Stimulated activated naive CD4-positive, alpha-beta T cell (primary cell): ENCODE data around the gene BRCA1.
"Not testable (repeated sequence)": the region's sequence is repeated elsewhere in the genome, so short reads cannot be mapped to it uniquely, and the experiment has no call there.

Experiments
- DNase-seq, 6 experiments: peaks; one replicate each; lab custom pipeline; 2025; lab: John Stamatoyannopoulos, UW

BRCA1 gene

DNA sequence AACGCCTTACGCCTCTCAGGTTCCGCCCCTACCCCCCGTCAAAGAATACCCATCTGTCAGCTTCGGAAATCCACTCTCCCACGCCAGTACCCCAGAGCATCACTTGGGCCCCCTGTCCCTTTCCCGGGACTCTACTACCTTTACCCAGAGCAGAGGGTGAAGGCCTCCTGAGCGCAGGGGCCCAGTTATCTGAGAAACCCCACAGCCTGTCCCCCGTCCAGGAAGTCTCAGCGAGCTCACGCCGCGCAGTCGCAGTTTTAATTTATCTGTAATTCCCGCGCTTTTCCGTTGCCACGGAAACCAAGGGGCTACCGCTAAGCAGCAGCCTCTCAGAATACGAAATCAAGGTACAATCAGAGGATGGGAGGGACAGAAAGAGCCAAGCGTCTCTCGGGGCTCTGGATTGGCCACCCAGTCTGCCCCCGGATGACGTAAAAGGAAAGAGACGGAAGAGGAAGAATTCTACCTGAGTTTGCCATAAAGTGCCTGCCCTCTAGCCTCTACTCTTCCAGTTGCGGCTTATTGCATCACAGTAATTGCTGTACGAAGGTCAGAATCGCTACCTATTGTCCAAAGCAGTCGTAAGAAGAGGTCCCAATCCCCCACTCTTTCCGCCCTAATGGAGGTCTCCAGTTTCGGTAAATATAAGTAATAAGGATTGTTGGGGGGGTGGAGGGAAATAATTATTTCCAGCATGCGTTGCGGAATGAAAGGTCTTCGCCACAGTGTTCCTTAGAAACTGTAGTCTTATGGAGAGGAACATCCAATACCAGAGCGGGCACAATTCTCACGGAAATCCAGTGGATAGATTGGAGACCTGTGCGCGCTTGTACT is at the start of gene BRCA1:
Gene BRCA1 (minus strand): TSS at position 232 of the 834 bp plus-strand sequence. CDS start 1,268 bp downstream, outside the sequence.
- peak; percentile 81 to 97 (median 93) for DNase-seq

DNA sequence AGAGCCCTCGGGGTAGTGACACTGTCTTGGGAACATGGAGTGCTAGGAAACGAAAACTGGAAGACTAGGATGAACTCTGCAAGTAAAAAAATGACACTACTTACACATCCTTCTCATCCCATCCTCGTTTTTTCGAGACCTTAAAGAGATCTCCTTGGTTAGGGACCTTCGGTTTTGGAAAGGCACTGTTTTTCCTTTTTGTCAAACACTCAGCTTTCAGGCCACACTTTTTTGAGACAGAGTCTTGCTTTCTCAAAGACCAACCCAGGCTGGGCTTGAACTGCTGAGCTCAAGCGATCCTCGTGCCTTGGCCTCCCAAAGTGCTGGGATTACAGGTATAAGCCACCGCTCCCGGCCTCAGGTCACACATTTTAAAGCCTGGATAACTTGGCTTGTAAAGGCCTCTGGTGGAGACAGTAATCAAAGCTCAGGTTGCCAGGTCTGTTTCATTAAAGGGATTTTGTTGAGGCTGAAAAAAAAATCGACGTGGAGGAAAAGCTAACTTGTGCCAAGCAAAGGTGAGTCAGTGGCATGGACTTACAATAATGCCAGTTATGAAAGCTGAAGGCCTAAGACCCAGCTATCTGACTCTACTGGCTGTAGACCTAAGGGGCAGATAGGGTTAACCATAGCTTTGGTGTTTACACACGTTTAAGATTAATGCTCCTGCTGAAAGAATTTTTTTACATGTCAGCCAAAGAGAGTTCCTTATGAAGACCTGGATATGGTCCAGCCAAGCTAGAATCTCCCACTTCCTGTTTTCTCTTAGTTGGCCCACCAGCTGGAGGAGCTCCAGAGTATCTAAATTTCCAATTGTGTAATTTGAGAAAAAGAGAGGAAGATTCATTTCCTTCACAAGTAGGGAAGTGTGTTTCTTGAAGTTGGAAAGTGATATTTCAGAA is 46.7 kb upstream of the BRCA1 start:
- peak in 3 of 6 experiments; percentile 14 to 54 (median 28) for DNase-seq

DNA sequence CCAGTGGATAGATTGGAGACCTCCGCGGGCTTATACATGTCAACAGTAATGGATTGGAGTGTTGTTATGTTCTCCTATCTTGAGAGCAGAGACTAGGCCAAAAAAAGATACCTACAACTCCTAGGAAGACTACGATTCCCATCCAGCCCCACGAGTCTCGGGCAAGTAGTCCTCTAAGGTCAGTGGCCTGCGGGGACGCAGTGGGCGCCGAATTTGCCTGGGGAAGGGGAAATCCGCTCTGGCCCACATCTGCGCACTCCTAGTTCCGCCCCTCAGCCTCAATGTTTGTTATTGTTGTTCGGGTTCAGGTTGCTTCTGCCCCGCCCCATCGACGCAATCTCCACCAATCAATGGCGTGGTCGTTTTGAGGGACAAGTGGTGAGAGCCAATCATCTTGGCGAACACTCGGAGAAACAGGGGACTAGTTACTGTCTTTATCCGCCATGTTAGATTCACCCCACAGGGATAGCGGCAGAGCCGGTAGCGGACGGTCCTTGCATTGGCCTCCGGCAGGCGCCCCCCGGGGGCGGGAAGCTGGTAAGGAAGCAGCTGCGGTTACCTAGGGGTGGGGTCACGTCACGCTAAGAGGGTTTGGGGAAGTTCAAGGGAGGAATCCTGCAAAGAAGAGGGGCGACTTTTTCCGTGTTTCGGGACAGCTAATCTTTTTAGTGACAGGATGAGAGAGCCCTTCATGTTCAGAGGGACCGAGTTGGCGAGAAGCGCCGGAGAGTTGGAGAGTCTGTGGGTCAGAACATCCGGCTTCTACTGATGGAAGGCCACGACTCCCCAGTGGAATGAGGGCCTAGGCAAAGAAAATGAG is 45.8 kb upstream of the BRCA1 start, which contains the start of gene NBR1:
Gene NBR1 (plus strand): TSS at position 449 of the 820 bp plus-strand sequence. CDS start 4,586 bp downstream, outside the sequence.
- DNase-seq: peak; percentile 91 to 97 (median 96)

DNA sequence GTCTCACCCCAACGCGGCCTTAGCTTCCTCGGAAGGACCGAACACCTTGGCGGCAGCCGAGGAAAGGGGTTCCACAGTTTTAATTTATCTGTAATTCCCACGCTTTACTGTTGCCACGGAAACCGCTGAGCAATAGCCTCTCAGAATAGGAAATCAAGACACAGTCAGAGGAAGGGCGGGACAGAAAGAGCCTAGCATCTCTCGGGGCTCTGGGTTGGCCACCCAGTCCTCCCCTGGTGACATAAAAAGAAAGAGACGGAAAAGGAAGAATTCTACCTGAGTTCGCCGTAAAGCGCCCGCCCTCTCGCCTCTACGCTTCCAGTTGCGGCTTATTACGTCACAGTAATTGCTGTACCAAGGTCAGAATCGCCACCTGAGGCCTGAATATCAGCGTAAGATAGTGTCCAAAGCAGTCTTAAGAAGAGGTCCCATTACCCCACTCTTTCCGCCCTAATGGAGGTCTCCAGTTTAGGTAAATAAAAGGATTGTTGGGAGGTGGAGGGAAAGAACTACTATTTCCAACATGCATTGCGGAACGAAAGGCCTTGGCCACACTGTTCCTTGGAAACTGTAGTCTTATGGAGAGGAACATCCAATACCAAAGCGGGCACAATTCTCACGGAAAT is 45.1 kb upstream of the BRCA1 start:
- DNase-seq: peak; percentile 73 to 94 (median 90)

DNA sequence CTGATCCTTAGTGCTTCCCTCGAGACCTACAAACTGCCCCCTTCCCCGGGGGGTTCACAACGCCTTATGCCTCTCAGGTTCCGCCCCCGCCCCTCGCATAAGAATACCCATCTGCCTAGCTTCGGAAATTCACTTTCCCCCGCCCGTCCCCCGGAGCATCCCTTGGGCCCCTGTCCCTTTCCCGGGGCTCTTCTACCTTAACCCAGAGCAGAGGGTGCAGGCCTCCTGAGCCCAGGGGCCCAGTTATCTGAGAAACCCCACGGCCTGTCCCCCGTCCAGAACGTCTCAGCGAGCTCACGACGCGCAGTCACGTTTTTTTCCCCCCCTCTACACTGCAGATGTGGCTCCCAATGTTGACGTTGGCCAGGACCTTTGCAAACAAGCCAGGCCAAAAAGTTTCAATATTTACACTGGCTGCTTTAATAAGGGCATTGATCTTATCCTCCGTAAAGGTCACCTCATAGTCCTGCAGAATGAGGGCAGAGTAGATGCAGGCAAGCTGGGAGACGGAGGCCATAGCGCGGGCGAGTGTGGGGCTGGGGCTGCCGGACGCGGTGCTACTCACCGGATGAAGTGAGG is 44.5 kb upstream of the BRCA1 start:
- DNase-seq: peak in 1 of 6 experiments; percentile 18

DNA sequence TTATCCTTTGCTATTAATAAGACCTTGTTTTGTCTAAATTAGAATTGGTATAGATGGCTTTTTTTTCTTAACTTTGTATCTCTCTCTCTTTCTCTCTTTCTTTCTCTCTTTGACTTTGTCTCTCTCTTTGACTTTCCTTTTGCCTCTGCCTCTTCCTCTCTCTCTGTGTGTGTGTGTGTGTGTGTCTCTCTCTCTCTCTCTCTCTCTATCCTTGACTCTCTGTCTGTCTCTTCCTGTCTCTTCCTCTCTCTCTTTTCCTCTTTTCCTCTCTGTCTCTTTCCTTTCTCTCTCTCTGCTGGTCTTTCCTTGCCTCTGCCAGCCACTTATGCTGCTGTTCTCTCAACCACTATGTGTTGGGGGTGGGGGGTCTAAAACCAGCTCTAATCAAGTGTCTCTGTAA is 40.8 kb upstream of the BRCA1 start:
- DNase-seq: not testable (repeated sequence)

DNA sequence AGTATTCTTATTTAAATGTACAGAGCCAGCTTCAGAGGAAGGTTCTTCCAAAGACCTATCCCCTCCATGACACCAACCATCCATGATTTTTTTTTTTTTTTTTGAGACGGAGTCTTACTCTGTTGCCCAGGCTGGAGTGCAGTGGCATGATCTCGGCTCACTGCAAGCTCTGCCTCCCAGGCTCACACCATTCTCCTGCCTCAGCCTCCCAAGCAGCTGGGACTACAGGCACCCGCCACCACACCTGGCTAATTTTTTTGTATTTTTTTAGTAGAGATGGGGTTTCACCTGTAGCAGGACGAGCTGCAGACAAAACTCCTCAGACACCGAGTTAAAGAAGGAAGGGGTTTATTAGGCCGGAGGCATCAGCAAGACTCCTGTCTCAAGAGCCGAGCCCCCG is 34.8 kb upstream of the BRCA1 start:
- DNase-seq: not testable (repeated sequence)

DNA sequence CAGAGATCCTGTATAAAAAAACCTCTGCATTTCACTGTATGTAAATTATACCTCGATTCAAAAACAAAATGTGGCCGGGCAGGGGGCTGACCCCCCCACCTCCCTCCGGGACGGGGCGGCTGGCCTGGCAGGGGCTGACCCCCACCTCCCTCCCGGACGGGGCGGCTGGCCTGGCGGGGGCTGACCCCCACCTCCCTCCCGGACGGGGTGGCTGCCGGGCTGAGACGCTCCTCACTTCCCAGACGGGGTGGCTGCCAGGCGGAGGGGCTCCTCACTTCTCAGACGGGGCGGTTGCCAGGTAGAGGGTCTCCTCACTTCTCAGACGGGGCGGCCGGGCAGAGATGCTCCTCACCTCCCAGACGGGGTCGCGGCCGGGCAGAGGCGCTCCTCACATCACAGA is 34.1 kb upstream of the BRCA1 start:
- DNase-seq: not testable (repeated sequence)

DNA sequence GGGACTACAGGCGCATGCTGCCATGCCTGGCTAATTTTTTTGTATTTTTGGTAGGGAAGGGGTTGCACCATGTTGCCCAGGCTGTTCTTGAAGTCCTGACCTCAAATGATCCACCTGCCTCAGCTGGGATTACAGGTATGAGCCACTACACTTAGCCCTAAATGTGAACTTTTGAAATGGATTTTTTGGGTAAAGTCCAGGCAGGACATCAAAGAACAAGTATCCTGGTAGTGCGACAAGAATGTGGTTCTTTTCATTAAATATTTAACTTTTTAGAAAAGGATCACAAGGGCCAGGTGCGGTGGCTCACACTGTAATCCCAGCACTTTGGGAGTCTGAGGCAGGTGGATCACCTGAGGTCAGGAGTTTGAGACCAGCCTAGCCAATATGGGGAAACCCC is 30.5 kb upstream of the BRCA1 start:
- no peak for DNase-seq

DNA sequence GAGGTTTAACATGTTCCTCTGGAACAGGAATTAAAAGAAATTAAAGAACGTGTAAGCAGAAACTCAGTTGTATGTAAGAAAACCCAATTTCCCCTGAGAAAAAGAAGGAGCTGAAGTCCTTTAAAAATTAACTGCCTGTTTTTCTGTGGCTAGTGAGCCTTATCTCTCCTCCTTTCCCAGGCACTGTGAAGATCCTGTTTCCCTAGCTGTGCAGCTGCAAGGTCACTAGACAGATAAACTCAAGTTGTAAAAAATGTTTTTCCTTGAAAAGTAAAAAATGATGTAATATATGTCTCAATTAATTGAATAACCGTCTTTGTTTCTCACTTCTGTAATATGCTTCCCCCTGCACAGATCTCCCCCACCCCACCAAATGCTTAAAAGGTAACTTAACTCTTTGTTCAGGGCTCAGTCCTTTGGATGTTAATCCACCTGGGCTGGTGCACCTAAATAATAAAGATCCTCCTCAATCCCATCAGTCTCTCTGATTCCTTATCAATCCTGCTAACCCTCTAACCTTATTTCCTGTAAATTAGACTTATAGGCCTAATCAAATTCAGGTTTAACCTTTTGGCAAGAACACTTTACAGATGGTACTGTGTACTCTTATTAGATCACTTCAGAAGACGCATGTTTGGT is 28.2 kb upstream of the BRCA1 start:
- not testable (repeated sequence) for DNase-seq

DNA sequence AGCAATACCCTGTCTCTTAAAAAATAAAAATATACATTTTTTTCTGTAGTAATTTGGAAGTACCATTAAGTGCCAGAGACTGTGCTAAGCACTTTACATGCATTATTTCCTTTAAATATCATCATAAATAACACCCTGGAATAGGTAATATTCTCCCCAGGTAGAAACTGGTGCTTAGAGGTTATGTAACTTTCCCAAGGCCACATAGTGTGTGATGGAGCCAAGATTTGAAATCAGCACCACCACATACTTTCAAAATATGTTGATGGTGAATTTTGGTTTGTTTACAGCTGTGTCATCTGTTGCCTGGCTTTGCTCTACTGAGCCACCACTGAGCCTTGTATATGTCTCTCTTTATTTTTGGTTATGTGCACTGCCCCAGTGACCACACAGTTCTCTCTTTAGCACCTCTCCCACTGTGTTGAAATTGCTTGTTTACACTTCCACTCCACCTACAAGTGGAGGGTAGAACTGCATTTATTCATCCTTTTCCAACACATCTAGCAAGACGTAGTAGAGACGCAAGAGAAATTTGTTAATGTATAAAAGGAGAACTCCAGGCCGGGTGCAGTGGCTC is 26.8 kb upstream of the BRCA1 start:
- DNase-seq: no peak

DNA sequence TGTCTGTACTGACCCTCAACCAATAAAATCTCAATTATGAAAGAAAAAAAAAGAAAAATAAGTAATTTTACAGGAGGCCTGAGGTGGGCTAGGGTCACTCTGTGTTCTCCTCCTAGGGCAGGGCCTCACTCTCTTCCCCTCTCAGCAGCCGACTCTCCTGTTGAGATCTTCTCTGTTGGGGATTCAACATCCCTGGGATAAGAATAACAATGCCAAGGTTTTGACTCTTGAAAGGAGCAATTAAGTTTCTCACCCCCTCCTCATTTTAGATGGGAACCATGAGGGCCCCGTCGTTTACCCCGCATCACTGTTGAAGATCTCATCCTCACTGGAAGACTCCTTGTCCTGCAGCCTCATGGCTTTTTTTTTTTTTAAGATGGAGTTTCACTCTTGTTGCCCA is 21.5 kb upstream of the BRCA1 start:
- DNase-seq: no peak

DNA sequence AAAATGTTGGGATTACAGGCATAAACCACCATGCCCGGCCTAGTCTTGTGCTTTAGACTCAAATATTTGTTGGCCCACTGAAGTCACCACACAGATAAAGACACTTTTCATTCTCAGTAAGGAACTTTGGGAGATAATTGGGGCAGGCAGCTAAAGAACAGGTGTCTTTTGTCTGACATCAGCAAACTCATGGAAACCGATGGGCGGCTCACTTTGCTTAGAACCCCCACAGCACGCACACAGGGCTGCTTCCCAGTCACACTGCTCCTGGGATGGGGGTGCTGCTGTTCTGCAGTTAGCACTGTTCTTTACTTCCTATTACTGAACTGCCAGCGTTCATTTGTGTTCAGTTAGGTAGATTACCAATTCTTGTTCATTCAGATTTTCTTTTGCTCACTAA is 18.0 kb upstream of the BRCA1 start:
- no peak for DNase-seq

DNA sequence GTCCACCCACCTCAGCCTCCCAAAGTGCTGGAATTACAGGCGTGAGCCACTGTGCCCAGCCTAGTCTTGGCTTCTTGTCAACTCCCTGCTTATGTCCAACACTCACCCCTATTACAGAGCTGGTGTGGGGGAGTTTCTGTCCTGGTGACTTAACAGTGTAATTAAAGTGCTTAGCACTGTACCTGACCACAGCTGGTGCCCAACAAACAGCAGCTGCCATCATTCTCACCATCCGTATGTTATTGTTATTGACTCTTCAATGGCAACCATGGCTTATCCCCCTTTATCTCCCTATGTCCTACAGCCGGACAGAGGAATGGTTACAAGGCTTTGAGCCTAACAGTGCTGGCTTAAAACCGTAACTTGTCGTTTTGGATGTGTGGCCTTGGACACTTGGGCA is 17.0 kb upstream of the BRCA1 start:
- DNase-seq: no peak

DNA sequence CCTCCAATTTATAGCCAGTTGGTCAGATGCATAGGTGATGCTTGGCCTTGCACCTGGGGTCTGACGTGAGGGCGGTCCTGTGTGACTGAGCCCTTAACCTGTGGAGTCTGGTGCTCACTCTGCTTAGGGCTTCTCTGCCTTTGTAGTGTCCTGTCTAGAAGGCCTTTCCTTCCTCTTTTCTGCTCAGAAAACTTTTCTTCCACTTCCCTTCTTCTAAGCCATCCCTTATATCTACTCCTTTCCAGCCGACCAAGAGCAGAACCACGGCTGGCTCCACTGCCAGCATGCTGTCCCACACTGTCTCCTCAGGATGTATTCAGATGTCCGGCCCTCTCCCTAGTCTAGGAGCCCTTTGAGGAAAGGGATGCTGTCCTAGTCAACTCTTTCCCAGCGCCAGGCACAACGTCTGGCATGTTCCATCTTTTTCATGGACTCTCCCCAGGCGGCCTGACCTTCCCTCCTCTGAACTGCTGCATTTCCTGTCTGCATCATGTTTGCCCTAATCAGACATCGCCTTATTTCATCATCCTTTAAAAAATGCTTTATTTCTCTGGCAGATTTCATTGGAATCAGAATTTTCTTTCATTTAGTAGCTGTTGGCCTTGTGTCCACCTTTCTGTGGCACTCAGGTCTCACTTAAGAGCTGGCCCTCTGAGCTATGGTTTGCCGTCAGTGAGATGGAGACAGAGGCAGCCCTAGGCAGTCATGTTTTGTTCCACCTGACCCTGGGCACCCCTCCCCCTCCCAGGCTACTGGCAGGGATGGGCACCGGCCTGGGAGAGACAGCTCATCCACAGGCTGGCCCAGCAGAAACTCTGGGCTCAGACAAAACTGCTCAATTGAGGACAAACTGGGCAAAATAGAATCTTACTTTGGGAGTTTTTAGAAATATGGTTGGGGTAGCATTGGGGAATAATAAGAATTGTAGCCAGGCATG is 15.5 kb upstream of the BRCA1 start:
- DNase-seq: no peak

DNA sequence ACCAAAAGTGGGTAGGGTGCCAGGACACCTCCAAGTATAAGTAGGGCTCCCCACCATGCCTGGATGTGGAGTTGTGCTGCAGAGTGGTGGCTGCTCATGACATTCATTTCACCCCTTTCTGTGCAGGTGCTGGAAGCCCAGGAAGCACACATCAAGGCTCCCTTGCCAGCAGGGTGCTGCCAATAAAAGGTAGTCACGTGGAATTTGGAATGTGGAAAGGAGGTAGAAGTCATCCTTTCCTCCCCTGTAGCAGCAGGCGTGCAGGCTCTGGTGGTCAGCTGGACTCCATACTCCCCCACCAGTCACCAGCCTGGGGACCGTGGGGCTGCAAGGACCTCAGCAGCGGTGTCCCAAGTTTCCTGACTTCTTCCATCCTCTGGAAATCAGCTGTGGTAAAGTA is 13.4 kb upstream of the BRCA1 start:
- not testable (repeated sequence) for DNase-seq

DNA sequence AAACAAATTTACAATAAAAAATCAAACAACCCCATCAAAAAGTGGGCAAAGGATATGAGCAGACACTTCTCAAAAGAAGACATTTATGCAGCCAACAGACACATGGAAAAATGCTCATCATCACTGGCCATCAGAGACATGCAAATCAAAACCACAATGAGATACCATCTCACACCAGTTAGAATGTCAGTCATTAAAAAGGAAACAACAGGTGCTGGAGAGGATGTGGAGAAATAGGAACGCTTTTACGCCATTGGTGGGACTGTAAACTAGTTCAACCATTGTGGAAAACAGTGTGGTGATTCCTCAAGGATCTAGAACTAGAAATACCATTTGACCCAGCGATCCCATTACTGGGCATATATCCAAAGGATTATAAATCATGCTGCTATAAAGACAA is 11.4 kb upstream of the BRCA1 start:
- DNase-seq: not testable (repeated sequence)

DNA sequence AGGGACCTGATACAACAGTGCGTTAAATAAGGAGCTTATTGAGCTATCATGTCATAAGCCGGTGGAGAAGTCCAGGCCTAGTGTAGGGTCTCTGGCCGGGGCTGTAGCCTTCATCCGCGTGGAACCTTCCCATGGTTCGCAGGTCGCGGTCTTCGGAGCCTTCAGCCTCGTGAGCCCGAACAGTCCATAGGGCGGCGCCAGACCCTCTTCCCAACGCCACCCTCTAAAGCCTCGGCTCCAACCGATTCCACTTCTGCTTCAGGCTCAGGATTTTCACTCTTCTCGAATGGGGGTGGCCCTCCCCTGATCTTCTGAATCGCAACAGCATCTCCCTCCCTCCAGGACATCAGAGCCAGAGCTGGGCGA is 10.3 kb upstream of the BRCA1 start:
- DNase-seq: no peak
